PC-3 (cell line): ENCODE measurements around the gene CLEC1B. TPM values are rescaled to one million over a fixed set of nuclear protein-coding genes. Genes with fewer than 3 reads are reported as not detected.

Experiments used
- ATAC-seq: fragments of 200-7000 bp; cut with Tn5 transposase; 2 replicates; pipeline ENCODE4 v1.9.1; 2020; ENCODE audit warnings: mild to moderate bottlenecking, moderate library complexity
- BruUV-seq: library from RNA; stranded (reverse); fragments of 400-500 nt; replicated peaks from 2 replicates; lab custom pipeline; 2021; lab: Mats Ljungman, UMichigan
- CTCF ChIA-PET: fragments of 300-600 bp; sonication (Branson Sonifier 250); formaldehyde crosslinking; loops from one replicate; lab custom pipeline; 2022; ENCODE audit warnings: antibody characterized with exemption; lab: Charles Lee
- POLR2A ChIA-PET: fragments of 300-600 bp; sonication (Branson Sonifier 250); formaldehyde crosslinking; loops from one replicate; lab custom pipeline; 2022; ENCODE audit warnings: antibody characterized with exemption; ENCODE audit not compliant: unreplicated experiment; lab: Charles Lee
- DNase-seq: peaks from one replicate; pipeline ENCODE4 v3.0.0-alpha.2; 2015
- H2AFZ ChIP-seq: fragments of 300-600 bp; sonication (generic); 2 replicates; pipeline ENCODE4 v1.6.0; 2016; ENCODE audit warnings: antibody characterized with exemption, low read length
- H3F3A ChIP-seq: fragments of 300-600 bp; sonication (generic); one replicate; pipeline ENCODE4 v1.6.0; 2017; ENCODE audit warnings: antibody characterized with exemption, low read length, control low read depth, mild to moderate bottlenecking; ENCODE audit not compliant: unreplicated experiment
- H3K27ac ChIP-seq: fragments of 300-600 bp; sonication (generic); 2 replicates; pipeline ENCODE4 v1.5.1; 2016; ENCODE audit warnings: mild to moderate bottlenecking, low read length
- H3K27me3 ChIP-seq: fragments of 300-600 bp; sonication (generic); 2 replicates; pipeline ENCODE4 v1.6.1; 2016; ENCODE audit warnings: low read length, mixed read lengths
- H3K36me3 ChIP-seq: fragments of 300-600 bp; sonication (generic); 2 replicates; pipeline ENCODE4 v1.6.1; 2016; ENCODE audit warnings: low read depth, mixed run types, low read length, mixed read lengths
- H3K4me1 ChIP-seq: fragments of 300-600 bp; sonication (generic); 2 replicates; pipeline ENCODE4 v1.5.1; 2016; ENCODE audit warnings: low read length; ENCODE audit not compliant: insufficient read depth
- H3K4me2 ChIP-seq: fragments of 300-600 bp; sonication (generic); 2 replicates; pipeline ENCODE4 v1.6.0; 2016; ENCODE audit warnings: low read length
- H3K4me3 ChIP-seq: fragments of 300-600 bp; sonication (generic); 2 replicates; pipeline ENCODE4 v1.5.1; 2016; ENCODE audit warnings: mild to moderate bottlenecking, low read length, mixed read lengths
- H3K79me2 ChIP-seq: fragments of 300-600 bp; sonication (generic); 2 replicates; pipeline ENCODE4 v1.6.1; 2017; ENCODE audit warnings: low read length, mixed read lengths
- H3K9ac ChIP-seq: fragments of 300-600 bp; sonication (generic); 2 replicates; pipeline ENCODE4 v1.6.0; 2016; ENCODE audit warnings: mild to moderate bottlenecking, low read length
- H3K9me2 ChIP-seq: fragments of 300-600 bp; sonication (generic); replicated peaks from 2 replicates; pipeline ENCODE4 v1.6.1; 2016; ENCODE audit warnings: mixed run types, low read length, mixed read lengths
- H3K9me3 ChIP-seq: fragments of 300-600 bp; sonication (generic); 2 replicates; pipeline ENCODE4 v1.6.1; 2016; ENCODE audit warnings: low read length, mixed read lengths
- H4K20me1 ChIP-seq: fragments of 300-600 bp; sonication (generic); 2 replicates; pipeline ENCODE4 v1.6.1; 2016; ENCODE audit warnings: low read length, mixed read lengths
- CTCF ChIP-seq: fragments of 300-600 bp; sonication (generic); conservative IDR thresholded peaks from 2 replicates; pipeline ENCODE4 v1.5.1; 2017; ENCODE audit warnings: antibody characterized with exemption, low read depth, mild to moderate bottlenecking, low read length
- EZH2 ChIP-seq: fragments of 300-600 bp; sonication (generic); IDR thresholded peaks from one replicate; pipeline ENCODE4 v1.6.1; 2017; ENCODE audit warnings: antibody characterized with exemption, mild to moderate bottlenecking, low read length; ENCODE audit not compliant: unreplicated experiment
- EZH2phosphoT487 ChIP-seq: fragments of 300-600 bp; sonication (generic); IDR thresholded peaks from 2 replicates; pipeline ENCODE4 v1.6.1; 2018; ENCODE audit warnings: mild to moderate bottlenecking, antibody characterized with exemption, low read length, borderline replicate concordance
- intact Hi-C: fragments of 100-400 bp; cut with micrococcal nuclease; formaldehyde crosslinking; loops from 2 replicates; pipeline ENCODE4 v1.9.0; 2023
- total RNA-seq: library from RNA; depleted of rRNA; stranded (reverse); fragments of >200 nt; gene quantifications from 2 replicates; pipeline ENCODE4 v1.2.3, GENCODE V29; 2014

CLEC1B gene
- total RNA-seq, 1 experiment from 2014 or later, result not detected

- H3K79me2 ChIP-seq, result no peaks in the 10 kb centered on the region
- no TSS peak for BruUV-seq
- ChIA-PET POLR2A (no interaction called here), CTCF (no interaction called here)
- intact Hi-C loops, result no loop called here
- DNase-seq, result no peak
- ATAC-seq, result no peak
- H3K27me3 ChIP-seq, result no peaks in the 10 kb centered on the region
- no peaks in the 10 kb centered on the region for H3K36me3 ChIP-seq
- H3K4me1 ChIP-seq, result no peaks in the 10 kb centered on the region
- H3K27ac ChIP-seq, result no peak overlapping the region
- H3K9me3 ChIP-seq, result no peaks in the 10 kb centered on the region
- H3K9me2 ChIP-seq, result no peaks in the 10 kb centered on the region
- no peak overlapping the region for H3K9ac ChIP-seq
- H4K20me1 ChIP-seq, result no peaks in the 10 kb centered on the region
- TF ChIP-seq EZH2 (no peak), EZH2phosphoT487 (no peak), CTCF (no peak)
- H3K4me3 ChIP-seq, result no peak overlapping the region
- H3K4me2 ChIP-seq, result no peak overlapping the region
- no peak overlapping the region for H2AFZ ChIP-seq
- H3F3A ChIP-seq, result no peaks in the 10 kb centered on the region
These were observed 37.0 kb downstream of the CLEC1B start for GRCh38 chr12:9961901-9962300.

- no peaks in the 10 kb centered on the region for H3K36me3 ChIP-seq
- H3K4me1 ChIP-seq, result no peaks in the 10 kb centered on the region
- H3F3A ChIP-seq, result no peaks in the 10 kb centered on the region
- intact Hi-C loops, result no loop called here
- no peak overlapping the region for H3K9ac ChIP-seq
- H2AFZ ChIP-seq, result no peak overlapping the region
- POLR2A ChIA-PET, result no interaction called here
- no peaks in the 10 kb centered on the region for H3K9me3 ChIP-seq
- no TSS peak for BruUV-seq
- no peak overlapping the region for H3K4me2 ChIP-seq
- DNase-seq (no peak), ATAC-seq (no peak)
- no peak overlapping the region for H3K27ac ChIP-seq
- no peak for TF ChIP-seq EZH2phosphoT487
- TF ChIP-seq EZH2, result no peak
- TF ChIP-seq CTCF, result no peak
- H3K79me2 ChIP-seq, result no peaks in the 10 kb centered on the region
- H3K27me3 ChIP-seq, result no peaks in the 10 kb centered on the region
- H4K20me1 ChIP-seq, result no peaks in the 10 kb centered on the region
- CTCF ChIA-PET, result no interaction called here
- no peak overlapping the region for H3K4me3 ChIP-seq
- H3K9me2 ChIP-seq, result no peaks in the 10 kb centered on the region
These were observed 37.8 kb downstream of the CLEC1B start for GRCh38 chr12:9961106-9961505.

- H2AFZ ChIP-seq, result no peak overlapping the region
- BruUV-seq, result no TSS peak
- no peak overlapping the region for H3K9ac ChIP-seq
- DNase-seq (no peak), ATAC-seq (no peak)
- H3K4me2 ChIP-seq, result no peak overlapping the region
- H3K9me2 ChIP-seq, result no peaks in the 10 kb centered on the region
- no peaks in the 10 kb centered on the region for H3K9me3 ChIP-seq
- H3K4me3 ChIP-seq, result no peak overlapping the region
- TF ChIP-seq EZH2 (no peak), CTCF (no peak), EZH2phosphoT487 (no peak)
- POLR2A ChIA-PET, result no interaction called here
- no peaks in the 10 kb centered on the region for H3K4me1 ChIP-seq
- no peak overlapping the region for H3K27ac ChIP-seq
- no peaks in the 10 kb centered on the region for H3K79me2 ChIP-seq
- CTCF ChIA-PET, result no interaction called here
- intact Hi-C loops, result no loop called here
- no peaks in the 10 kb centered on the region for H3K36me3 ChIP-seq
- H4K20me1 ChIP-seq, result no peaks in the 10 kb centered on the region
- no peaks in the 10 kb centered on the region for H3F3A ChIP-seq
- no peaks in the 10 kb centered on the region for H3K27me3 ChIP-seq
These were observed 38.3 kb downstream of the CLEC1B start for GRCh38 chr12:9960590-9960989.
